H1 (cell line): Measurements from ENCODE around the gene SNX24. TPM values are rescaled to one million over a fixed set of nuclear protein-coding genes. Genes with fewer than 3 reads are reported as not detected.

Experiments used
- CTCF ChIA-PET: fragments of 300-600 bp; sonication (Branson Sonifier 250); formaldehyde crosslinking; loops from one replicate; lab custom pipeline; 2021; ENCODE audit not compliant: partially characterized antibody; lab: Charles Lee
- POLR2A ChIA-PET: fragments of 300-600 bp; sonication (Branson Sonifier 250); formaldehyde crosslinking; loops from one replicate; lab custom pipeline; 2021; ENCODE audit warnings: inconsistent platforms; ENCODE audit not compliant: partially characterized antibody; lab: Charles Lee
- DNase-seq, 2 experiments: peaks; one replicate each; pipeline versions ENCODE4 v3.0.0 to v3.0.0-alpha.2; 2010 to 2022; ENCODE audit warnings: low spot score in 2 of 2, low read depth in 1 of 2, mixed read lengths in 1 of 2
- FAIRE-seq: peaks from 2 replicates; lab custom pipeline; 2011; peaks lifted over from hg19 to GRCh38; lab: Jason Lieb, UNC
- H2AFZ ChIP-seq: 2 replicates; pipeline ENCODE4 v1.8.1; 2012; ENCODE audit warnings: low read length, inconsistent platforms
- H2AK5ac ChIP-seq: 2 replicates; pipeline ENCODE4 v1.6.1; 2013; ENCODE audit warnings: low read depth, low read length
- H2BK120ac ChIP-seq: replicated peaks from 2 replicates; pipeline ENCODE3; 2013; ENCODE audit warnings: low read depth, low read length, inconsistent platforms
- H2BK12ac ChIP-seq: 2 replicates; pipeline ENCODE4 v1.6.1; 2013; ENCODE audit warnings: low read depth, low read length
- H2BK15ac ChIP-seq: 2 replicates; pipeline ENCODE4 v1.6.1; 2013; ENCODE audit warnings: low read length
- H2BK20ac ChIP-seq: 2 replicates; pipeline ENCODE4 v1.6.1; 2013; ENCODE audit warnings: low read length
- H2BK5ac ChIP-seq: 2 replicates; pipeline ENCODE4 v1.6.1; 2013; ENCODE audit warnings: low read depth, low read length
- H3K14ac ChIP-seq: 2 replicates; pipeline ENCODE4 v1.6.1; 2013; ENCODE audit warnings: inconsistent platforms; ENCODE audit not compliant: insufficient read length
- H3K18ac ChIP-seq: 2 replicates; pipeline ENCODE4 v1.6.1; 2013; ENCODE audit warnings: low read length; ENCODE audit errors: extremely low read depth
- H3K23ac ChIP-seq: 2 replicates; pipeline ENCODE4 v1.6.1; 2013; ENCODE audit warnings: inconsistent platforms; ENCODE audit not compliant: insufficient read length
- H3K23me2 ChIP-seq: 2 replicates; pipeline ENCODE4 v1.6.1; 2013; ENCODE audit warnings: low read depth, low read length
- H3K27ac ChIP-seq: 2 replicates; pipeline ENCODE4 v1.6.1; 2011; ENCODE audit warnings: low read depth, low read length, inconsistent platforms
- H3K27me3 ChIP-seq, 4 experiments: replicated peaks in 1 of 4; 1 replicate in 1 of 4; 2 replicates in 3 of 4; pipeline versions ENCODE4 v1.6.1 to v1.8.1; 2011 to 2013; ENCODE audit warnings: low read length in 3 of 4, mild to moderate bottlenecking in 3 of 4, inconsistent platforms in 2 of 4, mixed read lengths in 2 of 4, moderate library complexity in 1 of 4; ENCODE audit not compliant: control insufficient read depth in 3 of 4, insufficient read depth in 3 of 4; ENCODE audit errors: extremely low read depth in 1 of 4
- H3K36me3 ChIP-seq, 4 experiments: 2 replicates each; pipeline versions ENCODE4 v1.6.1 to v1.8.1; 2011 to 2013; ENCODE audit warnings: mild to moderate bottlenecking in 4 of 4, low read length in 3 of 4, moderate library complexity in 2 of 4, control low read depth in 1 of 4, inconsistent platforms in 1 of 4; ENCODE audit not compliant: insufficient read depth in 4 of 4, control insufficient read depth in 2 of 4
- H3K4ac ChIP-seq: replicated peaks from 2 replicates; pipeline ENCODE3; 2013; ENCODE audit warnings: low read length, low read depth, mixed read lengths, inconsistent platforms; ENCODE audit not compliant: insufficient read length
- H3K4me1 ChIP-seq, 4 experiments: replicated peaks in 1 of 4; 1 replicate in 1 of 4; 2 replicates in 3 of 4; pipeline versions ENCODE4 v1.6.1 to v1.8.1; 2011 to 2013; ENCODE audit warnings: low read length in 3 of 4, inconsistent platforms in 2 of 4, mixed read lengths in 1 of 4; ENCODE audit not compliant: insufficient read depth in 4 of 4, control insufficient read depth in 3 of 4
- H3K4me2 ChIP-seq, 2 experiments: 2 replicates each; pipeline versions ENCODE4 v1.6.1 to v1.8.1; 2011 to 2013; ENCODE audit warnings: low read depth in 2 of 2, low read length in 2 of 2, control low read depth in 1 of 2, inconsistent platforms in 1 of 2, mild to moderate bottlenecking in 1 of 2; ENCODE audit not compliant: insufficient read depth in 1 of 2
- H3K4me3 ChIP-seq, 4 experiments: fragments of 200-600, 300-600 bp in 1 of 4; sonication (generic), shearing (Covaris generic), sonication (Bioruptor Twin) in 1 of 4; 2 replicates each; pipeline versions ENCODE4 v1.5.1 to v1.8.1; 2011 to 2016; ENCODE audit warnings: low read length in 4 of 4, low read depth in 3 of 4, control low read depth in 2 of 4, inconsistent platforms in 2 of 4, mild to moderate bottlenecking in 2 of 4, mixed read lengths in 1 of 4, moderate library complexity in 1 of 4; ENCODE audit not compliant: insufficient read depth in 2 of 4; ENCODE audit errors: extremely low read depth in 1 of 4
- H3K56ac ChIP-seq: replicated peaks from 2 replicates; pipeline ENCODE3; 2013; ENCODE audit warnings: low read depth, mild to moderate bottlenecking, mixed read lengths, low read length, inconsistent platforms; ENCODE audit not compliant: insufficient read length
- H3K79me1 ChIP-seq: 2 replicates; pipeline ENCODE4 v1.6.1; 2013; ENCODE audit warnings: low read depth, low read length, control low read depth
- H3K79me2 ChIP-seq, 2 experiments: 2 replicates each; pipeline versions ENCODE4 v1.6.1 to v1.8.1; 2012 to 2013; ENCODE audit warnings: low read length in 2 of 2, mild to moderate bottlenecking in 2 of 2, inconsistent platforms in 1 of 2; ENCODE audit not compliant: insufficient read depth in 2 of 2, control insufficient read depth in 1 of 2
- H3K9ac ChIP-seq, 4 experiments: replicated peaks in 1 of 4; 1 replicate in 1 of 4; 2 replicates in 3 of 4; pipeline versions ENCODE4 v1.6.1 to v1.8.1; 2011 to 2013; ENCODE audit warnings: low read depth in 3 of 4, low read length in 3 of 4, control low read depth in 2 of 4, mild to moderate bottlenecking in 2 of 4, moderate library complexity in 2 of 4, inconsistent platforms in 1 of 4; ENCODE audit errors: extremely low read depth in 1 of 4
- H3K9me3 ChIP-seq, 2 experiments: 2 replicates each; pipeline versions ENCODE4 v1.6.1 to v1.8.1; 2012 to 2013; ENCODE audit warnings: mild to moderate bottlenecking in 2 of 2, moderate library complexity in 2 of 2, control low read depth in 1 of 2, inconsistent platforms in 1 of 2, low read depth in 1 of 2, low read length in 1 of 2, mixed read lengths in 1 of 2; ENCODE audit not compliant: insufficient read depth in 2 of 2
- H4K20me1 ChIP-seq, 2 experiments: replicated peaks in 1 of 2; 2 replicates each; pipeline versions ENCODE3 to v1.8.1; 2011 to 2013; ENCODE audit warnings: inconsistent platforms in 2 of 2, low read length in 2 of 2, mild to moderate bottlenecking in 1 of 2; ENCODE audit not compliant: insufficient read depth in 2 of 2, control insufficient read depth in 1 of 2
- H4K5ac ChIP-seq: 2 replicates; pipeline ENCODE4 v1.6.1; 2013; ENCODE audit warnings: low read length, low read depth, mixed read lengths, inconsistent platforms; ENCODE audit not compliant: insufficient read length
- H4K8ac ChIP-seq: 2 replicates; pipeline ENCODE4 v1.8.0; 2013; ENCODE audit warnings: mild to moderate bottlenecking, moderate library complexity, low read length, inconsistent platforms; ENCODE audit not compliant: insufficient read depth; ENCODE audit errors: extremely low read depth
- H4K91ac ChIP-seq: replicated peaks from 2 replicates; pipeline ENCODE3; 2013; ENCODE audit warnings: low read length, mixed read lengths, inconsistent platforms; ENCODE audit not compliant: insufficient read length
- BACH1 ChIP-seq: IDR thresholded peaks from 2 replicates; pipeline ENCODE4 v1.6.1; 2012; ENCODE audit warnings: low read length, improper control_type of control experiment
- CBX8 ChIP-seq: fragments of 300-800, 300-1000 bp; sonication (generic); IDR thresholded peaks from 2 replicates; pipeline ENCODE4 v1.7.1; 2016; ENCODE audit warnings: low read depth, low read length, borderline replicate concordance
- CEBPB ChIP-seq: IDR thresholded peaks from 2 replicates; pipeline ENCODE4 v1.6.1; 2012; ENCODE audit warnings: low read depth, low read length
- CTCF ChIP-seq, 3 experiments: IDR thresholded peaks; 1 replicate in 2 of 3; 2 replicates in 1 of 3; pipeline versions ENCODE4 v1.5.1 to v1.6.1; 2011; ENCODE audit warnings: low read length in 3 of 3, mild to moderate bottlenecking in 3 of 3, inconsistent platforms in 2 of 3, low read depth in 1 of 3, moderate library complexity in 1 of 3; ENCODE audit not compliant: insufficient read depth in 1 of 3; ENCODE audit errors: control extremely low read depth in 1 of 3
- E2F6 ChIP-seq: IDR thresholded peaks from 2 replicates; pipeline ENCODE4 v1.6.1; 2012; ENCODE audit warnings: inconsistent platforms
- EGR1 ChIP-seq: IDR thresholded peaks from 2 replicates; pipeline ENCODE4 v1.6.1; 2011; ENCODE audit warnings: low read depth, low read length, borderline replicate concordance
- GABPA ChIP-seq: IDR thresholded peaks from 2 replicates; pipeline ENCODE4 v1.6.1; 2011; ENCODE audit warnings: mild to moderate bottlenecking, low read length, moderate library complexity, borderline replicate concordance; ENCODE audit not compliant: insufficient read depth
- HDAC6 ChIP-seq: IDR thresholded peaks from one replicate; pipeline ENCODE4 v1.7.1; 2012; ENCODE audit warnings: low read depth, mild to moderate bottlenecking, inconsistent platforms, low read length, moderate library complexity
- JUN ChIP-seq: IDR thresholded peaks from 2 replicates; pipeline ENCODE4 v1.6.1; 2011; ENCODE audit warnings: low read depth, mild to moderate bottlenecking, improper control_type of control experiment, low read length
- POLR2A ChIP-seq, 2 experiments: IDR thresholded peaks; 1 replicate in 1 of 2; 2 replicates in 1 of 2; pipeline ENCODE4 v1.6.1; 2011; ENCODE audit warnings: low read depth in 2 of 2, low read length in 2 of 2, mild to moderate bottlenecking in 2 of 2; ENCODE audit errors: control extremely low read depth in 1 of 2
- SP2 ChIP-seq: IDR thresholded peaks from 2 replicates; pipeline ENCODE4 v1.6.1; 2012; ENCODE audit warnings: mild to moderate bottlenecking, low read length, inconsistent platforms
- SP4 ChIP-seq: IDR thresholded peaks from 2 replicates; pipeline ENCODE4 v1.6.1; 2012; ENCODE audit warnings: low read length, inconsistent platforms
- WGBS, 2 experiments: shearing (Covaris generic) in 1 of 2; methylation state at CpG; one replicate each; pipeline versions ENCODE4 v1.1.6 to v1.1.7; 2013 to 2015; ENCODE audit warnings: low lambda C conversion rate in 2 of 2, mixed read lengths in 2 of 2, inconsistent platforms in 1 of 2, low coverage in 1 of 2, missing lambda C conversion rate in 1 of 2; ENCODE audit not compliant: insufficient replicate concordance in 2 of 2, insufficient coverage in 1 of 2, insufficient read length in 1 of 2; ENCODE audit errors: extremely low coverage in 1 of 2, missing lambda C conversion rate in 1 of 2; 5-methylcytosine and 5-hydroxymethylcytosine counted together
- polyA plus RNA-seq, 7 experiments: library from polyadenylated mRNA; depleted of rRNA in 3 of 7; stranded (reverse) in 5 of 7; unstranded in 2 of 7; fragments of >200 nt in 5 of 7; fragments of 200-250 nt in 2 of 7; gene quantifications; 1 replicate in 5 of 7; 2 replicates in 1 of 7; 4 replicates in 1 of 7; pipeline versions ENCODE4 v1.2.1 to v1.2.3, GENCODE V29; 2011 to 2013; ENCODE audit warnings: missing spikeins in 2 of 7, mixed read lengths in 2 of 7
- total RNA-seq: library from RNA; stranded (reverse); fragmentation: NEBNext Ultra II Directional; extraction: Animal tissue kit (Norgen Biotek cat#: 25700); gene quantifications from 2 replicates; pipeline ENCODE4 v1.2.1, GENCODE V29; 2021

SNX24 gene
- total and polyA plus RNA-seq, 2 of the 8 experiments (the other 6 are each of a cell fraction or from before 2014, with no cell fraction given): 7.3 to 14.3 TPM

GRCh38 chr5:123014689-123015088, 169.3 kb downstream of the SNX24 start:
- Histone ChIP-seq H3K4me2 (no peak overlapping the region), H3K79me1 (no peaks in the 10 kb centered on the region), H2AFZ (no peak overlapping the region), H4K8ac (no peak overlapping the region), H3K9ac (no peak overlapping the region), H2BK5ac (no peak overlapping the region), H2BK12ac (no peak overlapping the region), H3K14ac (no peak overlapping the region), H3K18ac (no peak overlapping the region), H3K23me2 (no peaks in the 10 kb centered on the region), H2AK5ac (no peak overlapping the region), H3K27ac (no peak overlapping the region), H4K91ac (no peak overlapping the region), H4K20me1 (no peaks in the 10 kb centered on the region), H3K4me3 (no peak overlapping the region), H3K36me3 (no peaks in the 10 kb centered on the region), H3K56ac (no peak overlapping the region), H2BK120ac (no peak overlapping the region), H3K27me3 (peaks cover 0 to 1% (median 0%) of the 10 kb centered on the region in 4 experiments; a peak in 1 of 7 replicates), H4K5ac (no peak overlapping the region), H3K9me3 (no peaks in the 10 kb centered on the region), H3K4ac (no peak overlapping the region), H3K23ac (no peak overlapping the region), H3K79me2 (no peaks in the 10 kb centered on the region), H2BK15ac (no peak overlapping the region), H2BK20ac (no peak overlapping the region), H3K4me1 (no peaks in the 10 kb centered on the region)
- FAIRE-seq: no peak
- POLR2A ChIA-PET: no interaction called here
- 75% methylated on average over 1 of the region's 1 CpG; no CpG with 5 or more reads in 1 of the 2 experiments for WGBS, 2 experiments
- CTCF ChIA-PET: interaction anchor here (0.9 kb wide), 1 partner anchor 306 kb away, joined by 3 read pairs; no protein-coding TSS in a partner anchor
- DNase-seq: no peak
- TF ChIP-seq BACH1 (no peak), JUN (no peak), HDAC6 (no peak), GABPA (no peak), E2F6 (no peak), CEBPB (no peak), SP4 (no peak), CTCF (IDR thresholded peaks at IDR 0.05; ENCODE audit: control extremely low read depth in 1 of 3, insufficient read depth in 1 of 3, low read depth in 1 of 3, low read length in 3 of 3) (no peak), EGR1 (no peak), POLR2A (IDR thresholded peaks at IDR 0.05; ENCODE audit: control extremely low read depth in 1 of 2, low read depth in 2 of 2, low read length in 2 of 2) (no peak), SP2 (no peak), CBX8 (no peak)
